G401 (cell line): Measurements from ENCODE around the gene OLIG2. TPM values are rescaled to one million over a fixed set of nuclear protein-coding genes. Genes with fewer than 3 reads are reported as not detected.

Experiments
- DNase-seq: peaks from one replicate; pipeline ENCODE4 v3.0.0-alpha.2; 2015; ENCODE audit warnings: low spot score
- in situ Hi-C: cut with HindIII; loops from 2 replicates; pipeline ENCODE4 v1.10.0; 2016; ENCODE audit warnings: low sequenced_read_pairs, mixed read lengths
- total RNA-seq: library from RNA; depleted of rRNA; stranded (reverse); fragments of >200 nt; shearing (Covaris generic); gene quantifications from 2 replicates; pipeline ENCODE4 v1.2.3, GENCODE V29; 2014; rRNA removed

Gene OLIG2
- not detected in 2 replicates for total RNA-seq

GRCh38 chr21:33025489-33026442 lies at the start of gene OLIG2:
Gene OLIG2, plus strand, starts transcription at chr21:33025935. Its CDS starts 928 bp downstream, at chr21:33026863.
- peak; percentile 12 for DNase-seq
- in situ Hi-C loops, result no loop called here

GRCh38 chr21:32976791-32977190 lies 48.9 kb upstream of the OLIG2 start:
- in situ Hi-C loops, result no loop called here
- no peak for DNase-seq

GRCh38 chr21:32977216-32977615 lies 48.5 kb upstream of the OLIG2 start:
- in situ Hi-C loops, result no loop called here
- DNase-seq, result peak; percentile 2

- no peak for DNase-seq
- in situ Hi-C loops, result no loop called here
Measured at GRCh38 chr21:32978331-32979270, 47.1 kb upstream of the OLIG2 start.

GRCh38 chr21:32979598-32980268 lies 46.0 kb upstream of the OLIG2 start:
- no peak for DNase-seq
- in situ Hi-C loops, result no loop called here

- in situ Hi-C loops, result no loop called here
- no peak for DNase-seq
Measured at GRCh38 chr21:32981096-32981495, 44.6 kb upstream of the OLIG2 start.

GRCh38 chr21:32990666-32991065 lies 35.1 kb upstream of the OLIG2 start:
- no peak for DNase-seq
- in situ Hi-C loops, result no loop called here

DNA sequence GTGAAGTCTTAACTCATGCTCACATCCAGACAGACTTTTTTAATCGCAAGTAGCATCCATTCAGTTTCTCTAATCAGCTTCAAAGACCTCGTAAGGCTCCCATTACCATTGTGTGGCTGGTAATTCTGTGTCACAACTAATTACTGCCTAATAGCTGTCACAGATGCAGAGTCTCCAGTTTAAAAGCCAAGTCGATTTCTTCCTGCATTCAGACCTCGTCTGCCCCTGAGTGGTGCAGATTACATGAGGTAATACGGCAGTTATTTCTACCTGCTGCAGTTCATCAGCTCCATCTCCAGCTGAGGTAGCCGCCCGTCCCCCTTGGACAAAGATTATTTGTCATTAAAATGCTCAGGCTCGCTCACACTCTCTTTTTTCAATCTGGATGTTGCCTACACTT lies 34.4 kb upstream of the OLIG2 start:
- in situ Hi-C loops, result no loop called here
- no peak for DNase-seq

GRCh38 chr21:32993894-32994293 lies 31.8 kb upstream of the OLIG2 start:
- in situ Hi-C loops, result no loop called here
- no peak for DNase-seq

DNA sequence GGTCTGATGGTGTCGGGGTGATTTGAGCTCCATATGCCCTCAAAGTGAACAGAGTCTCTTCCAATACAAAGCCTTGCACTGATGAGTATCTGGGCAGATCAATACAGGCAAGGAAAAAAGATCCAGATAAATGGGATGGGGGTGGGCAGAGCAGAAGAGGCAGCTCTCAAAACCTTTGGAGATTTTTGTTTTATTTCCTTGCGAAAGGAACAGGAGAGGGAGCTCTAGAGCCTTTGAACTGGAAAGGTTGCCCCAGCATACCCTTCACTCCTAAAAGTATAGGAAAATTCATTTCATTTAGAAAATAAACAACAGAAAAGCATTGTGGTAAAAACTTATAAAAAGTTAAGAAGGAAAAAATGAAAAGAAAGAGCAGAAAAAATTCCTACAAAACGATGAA lies 31.4 kb upstream of the OLIG2 start:
- in situ Hi-C loops, result no loop called here
- DNase-seq, result no peak

DNA sequence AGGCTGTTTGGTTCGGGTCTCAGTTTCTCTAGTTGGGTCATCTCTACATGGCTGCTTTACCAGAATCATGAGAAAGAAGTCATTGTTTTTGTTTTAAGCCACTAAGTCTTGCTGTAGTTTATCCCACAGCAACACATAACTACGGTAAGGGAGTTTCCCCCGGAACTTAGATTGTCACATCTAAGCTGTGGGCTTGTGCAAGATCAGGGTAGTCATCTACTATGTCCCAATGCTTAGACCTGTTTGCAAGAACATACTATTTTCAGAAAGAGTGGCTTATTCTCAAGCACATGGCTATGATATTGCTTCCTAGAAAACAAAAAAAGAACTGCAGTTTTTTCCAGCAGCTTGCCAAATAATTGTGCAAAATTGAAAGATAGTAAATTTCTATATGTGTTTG lies 18.0 kb upstream of the OLIG2 start:
- in situ Hi-C loops, result no loop called here
- no peak for DNase-seq

- no peak for DNase-seq
Measured at GRCh38 chr21:33008333-33009051, 17.2 kb upstream of the OLIG2 start.

DNA sequence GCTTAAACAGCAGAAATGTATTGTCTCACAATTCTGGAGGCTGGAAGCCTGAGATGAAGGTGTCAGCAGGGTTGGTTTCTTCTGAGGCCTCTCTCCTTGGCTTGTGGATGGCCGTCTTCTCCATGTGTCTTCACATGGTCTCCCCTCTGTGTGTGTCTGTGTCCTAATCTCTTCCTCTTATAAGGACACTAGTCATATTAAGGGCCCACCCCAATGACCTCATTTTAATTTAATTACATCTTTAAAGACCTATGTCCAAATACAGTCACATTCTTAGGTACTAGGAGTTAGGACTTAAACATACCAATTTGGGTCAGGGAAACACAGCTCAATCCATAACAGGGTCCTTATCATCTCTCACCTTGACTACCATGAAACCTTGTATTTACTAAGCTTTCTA lies 14.8 kb upstream of the OLIG2 start:
- DNase-seq, result no peak
- in situ Hi-C loops, result no loop called here

More at GRCh38 chr21:33008333-33009051, 17.2 kb upstream of the OLIG2 start:
- in situ Hi-C loops, result no loop called here

DNA sequence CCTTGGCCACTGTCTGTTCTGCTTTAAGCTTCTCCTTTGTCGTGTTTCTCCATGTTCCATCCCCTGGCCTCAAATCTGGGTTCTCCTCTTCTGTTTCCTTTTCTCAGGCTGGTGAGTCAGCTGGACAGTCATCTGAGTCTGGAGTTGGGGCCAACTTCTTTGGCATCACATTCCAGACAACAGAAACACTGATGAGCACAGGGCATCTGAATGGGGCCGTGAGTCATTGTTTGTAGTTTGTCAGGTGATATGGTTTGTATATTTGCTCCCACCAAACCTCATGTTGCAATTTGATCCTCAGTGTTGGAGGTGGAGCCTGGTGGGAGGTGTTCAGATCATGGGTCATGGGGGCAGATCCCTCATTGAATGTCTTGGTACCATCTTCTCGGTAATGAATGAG lies 14.3 kb upstream of the OLIG2 start:
- in situ Hi-C loops, result no loop called here
- DNase-seq, result no peak

DNA sequence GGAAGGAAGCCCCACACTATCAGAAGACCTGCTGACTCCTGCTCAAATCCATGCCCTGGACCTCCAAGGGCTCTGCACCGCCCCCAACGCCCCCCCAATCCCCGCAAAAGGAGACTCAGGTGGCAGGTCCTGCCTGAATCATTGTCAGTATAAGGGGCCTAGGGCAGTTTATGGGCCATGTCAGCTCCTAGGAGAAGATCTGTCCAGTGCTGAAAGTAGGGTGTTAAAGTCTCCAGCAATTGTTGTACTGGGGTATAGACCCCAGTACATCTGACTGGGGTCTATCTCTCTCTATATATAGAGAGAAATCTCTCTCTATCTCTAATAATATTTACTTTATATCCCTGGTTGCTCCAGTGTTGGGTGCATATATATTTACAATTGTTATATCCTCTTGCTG lies 12.1 kb upstream of the OLIG2 start:
- in situ Hi-C loops, result no loop called here
- no peak for DNase-seq

- no peak for DNase-seq
- in situ Hi-C loops, result no loop called here
Measured at GRCh38 chr21:33014331-33014730, 11.4 kb upstream of the OLIG2 start.

GRCh38 chr21:33015096-33015495 lies 10.6 kb upstream of the OLIG2 start:
- in situ Hi-C loops, result no loop called here
- DNase-seq, result no peak

- in situ Hi-C loops, result no loop called here
- no peak for DNase-seq
Measured at GRCh38 chr21:33015756-33016155, 10.0 kb upstream of the OLIG2 start.
